Stimulated activated naive CD4-positive, alpha-beta T cell treated with Interleukin-2 at 50 U/mL for 16 hours (primary cell): ENCODE measurements around the gene PLCH1.

ENCODE experiments used
- DNase-seq: peaks from one replicate; lab custom pipeline; 2025; lab: John Stamatoyannopoulos, UW

PLCH1 gene, protein sequence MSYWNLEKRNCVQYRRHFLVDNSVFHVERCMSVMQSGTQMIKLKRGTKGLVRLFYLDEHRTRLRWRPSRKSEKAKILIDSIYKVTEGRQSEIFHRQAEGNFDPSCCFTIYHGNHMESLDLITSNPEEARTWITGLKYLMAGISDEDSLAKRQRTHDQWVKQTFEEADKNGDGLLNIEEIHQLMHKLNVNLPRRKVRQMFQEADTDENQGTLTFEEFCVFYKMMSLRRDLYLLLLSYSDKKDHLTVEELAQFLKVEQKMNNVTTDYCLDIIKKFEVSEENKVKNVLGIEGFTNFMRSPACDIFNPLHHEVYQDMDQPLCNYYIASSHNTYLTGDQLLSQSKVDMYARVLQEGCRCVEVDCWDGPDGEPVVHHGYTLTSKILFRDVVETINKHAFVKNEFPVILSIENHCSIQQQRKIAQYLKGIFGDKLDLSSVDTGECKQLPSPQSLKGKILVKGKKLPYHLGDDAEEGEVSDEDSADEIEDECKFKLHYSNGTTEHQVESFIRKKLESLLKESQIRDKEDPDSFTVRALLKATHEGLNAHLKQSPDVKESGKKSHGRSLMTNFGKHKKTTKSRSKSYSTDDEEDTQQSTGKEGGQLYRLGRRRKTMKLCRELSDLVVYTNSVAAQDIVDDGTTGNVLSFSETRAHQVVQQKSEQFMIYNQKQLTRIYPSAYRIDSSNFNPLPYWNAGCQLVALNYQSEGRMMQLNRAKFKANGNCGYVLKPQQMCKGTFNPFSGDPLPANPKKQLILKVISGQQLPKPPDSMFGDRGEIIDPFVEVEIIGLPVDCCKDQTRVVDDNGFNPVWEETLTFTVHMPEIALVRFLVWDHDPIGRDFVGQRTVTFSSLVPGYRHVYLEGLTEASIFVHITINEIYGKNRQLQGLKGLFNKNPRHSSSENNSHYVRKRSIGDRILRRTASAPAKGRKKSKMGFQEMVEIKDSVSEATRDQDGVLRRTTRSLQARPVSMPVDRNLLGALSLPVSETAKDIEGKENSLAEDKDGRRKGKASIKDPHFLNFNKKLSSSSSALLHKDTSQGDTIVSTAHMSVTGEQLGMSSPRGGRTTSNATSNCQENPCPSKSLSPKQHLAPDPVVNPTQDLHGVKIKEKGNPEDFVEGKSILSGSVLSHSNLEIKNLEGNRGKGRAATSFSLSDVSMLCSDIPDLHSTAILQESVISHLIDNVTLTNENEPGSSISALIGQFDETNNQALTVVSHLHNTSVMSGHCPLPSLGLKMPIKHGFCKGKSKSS (N-terminal part only)

DNA sequence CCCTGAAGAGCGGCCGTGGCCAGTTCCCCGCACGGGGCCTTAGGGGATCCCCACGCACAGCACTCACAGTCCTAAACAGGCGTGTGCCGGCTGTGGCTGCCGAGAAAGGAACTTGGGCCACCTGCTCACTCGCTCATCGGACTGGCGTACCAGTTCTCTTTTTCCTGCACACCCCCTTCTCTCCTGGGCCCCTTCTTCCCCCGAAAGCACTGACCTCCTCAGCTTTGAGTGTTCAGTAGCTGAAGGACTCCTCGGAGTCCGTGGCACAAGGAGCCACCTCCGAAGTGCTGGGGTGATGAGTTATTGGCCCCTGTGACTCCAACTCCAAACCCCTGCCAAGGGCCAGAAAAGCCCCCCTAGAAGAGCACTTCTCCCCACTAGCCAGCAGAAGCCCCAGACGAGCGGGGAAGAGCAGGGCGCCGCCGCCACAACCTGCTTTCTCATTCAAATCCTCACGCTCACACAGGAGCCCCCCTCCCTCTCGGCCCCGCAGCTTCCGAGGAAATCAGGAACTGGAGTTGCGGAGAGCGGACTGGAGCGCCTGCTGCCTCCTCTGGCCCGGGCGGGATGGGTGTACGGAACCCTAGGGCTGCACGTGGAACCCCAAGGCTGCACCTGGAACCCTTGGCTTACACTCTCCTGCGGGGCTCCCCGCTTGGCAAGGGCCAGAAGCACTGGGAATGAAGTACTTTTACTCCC is at the start of gene PLCH1:
Gene PLCH1, minus strand, starts transcription at position 446 of the 699 bp plus-strand sequence. CDS start 40,847 bp downstream, outside the sequence.
- DNase-seq: peak; percentile 22

DNA sequence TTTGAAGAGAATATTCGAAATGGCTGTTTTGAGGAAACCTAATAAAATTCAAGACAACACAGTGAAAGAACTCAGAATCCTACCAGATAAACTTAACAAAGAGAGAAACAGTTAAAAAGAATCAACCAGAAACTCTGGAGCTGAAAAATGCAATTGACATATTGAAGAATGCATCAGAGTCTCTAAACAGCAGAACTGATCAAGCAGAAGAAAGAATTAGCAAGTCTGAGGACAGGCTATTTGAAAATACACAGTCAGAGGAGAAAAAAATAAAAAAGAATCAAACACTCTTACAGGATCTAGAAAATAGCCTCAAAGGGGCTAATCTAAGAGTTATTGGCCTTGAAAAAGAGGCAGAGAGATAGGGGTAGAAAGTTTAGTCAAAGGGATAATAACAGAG is 47.7 kb upstream of the PLCH1 start:
- no peak for DNase-seq

- DNase-seq: no peak
Observed at GRCh38 chr3:155791190-155791589, 46.3 kb upstream of the PLCH1 start.

- no peak for DNase-seq
Observed at GRCh38 chr3:155790272-155790925, 45.5 kb upstream of the PLCH1 start.

- DNase-seq: no peak
Observed at GRCh38 chr3:155785662-155786295, 40.9 kb upstream of the PLCH1 start.

GRCh38 chr3:155782390-155782953 is 37.6 kb upstream of the PLCH1 start:
- DNase-seq: no peak

- DNase-seq: no peak
Observed at GRCh38 chr3:155780291-155780690, 35.4 kb upstream of the PLCH1 start.

DNA sequence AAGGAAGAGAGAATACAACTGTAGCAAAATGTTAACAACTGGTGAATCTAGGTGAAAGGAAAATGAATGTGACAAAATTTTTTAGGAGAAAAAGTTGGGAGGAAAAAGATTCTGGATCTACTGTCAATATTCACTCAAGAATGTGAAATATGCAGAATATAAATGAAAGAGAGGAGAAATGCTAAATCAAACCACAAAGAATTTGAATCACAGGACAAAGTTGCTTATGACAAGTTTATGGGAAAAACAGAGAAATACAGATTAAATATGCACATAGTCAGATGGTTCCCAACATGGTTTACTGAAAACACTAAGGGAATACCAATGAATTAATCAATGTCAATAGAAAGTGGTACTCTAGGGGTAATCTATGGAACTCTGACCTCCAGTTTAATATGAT is 33.6 kb upstream of the PLCH1 start:
- DNase-seq: no peak

DNA sequence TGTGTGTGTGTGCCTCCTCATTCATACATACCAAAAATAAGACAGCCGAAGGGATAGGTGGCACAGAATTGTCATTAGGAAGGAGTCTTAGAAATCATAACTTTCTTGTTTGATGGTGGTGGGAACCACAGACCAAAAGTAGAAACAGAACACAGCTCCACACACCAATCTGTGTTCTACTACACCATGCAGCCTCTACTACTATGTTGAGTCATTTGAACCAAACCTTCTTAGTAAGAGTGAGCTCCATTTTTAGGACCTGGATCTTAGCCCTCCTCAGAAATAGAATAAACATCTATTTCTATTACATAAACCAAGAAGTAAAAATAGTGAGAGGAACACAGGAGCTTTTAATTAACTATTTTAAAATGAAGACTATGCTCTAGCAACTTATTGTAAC is 27.9 kb upstream of the PLCH1 start:
- no peak for DNase-seq

DNA sequence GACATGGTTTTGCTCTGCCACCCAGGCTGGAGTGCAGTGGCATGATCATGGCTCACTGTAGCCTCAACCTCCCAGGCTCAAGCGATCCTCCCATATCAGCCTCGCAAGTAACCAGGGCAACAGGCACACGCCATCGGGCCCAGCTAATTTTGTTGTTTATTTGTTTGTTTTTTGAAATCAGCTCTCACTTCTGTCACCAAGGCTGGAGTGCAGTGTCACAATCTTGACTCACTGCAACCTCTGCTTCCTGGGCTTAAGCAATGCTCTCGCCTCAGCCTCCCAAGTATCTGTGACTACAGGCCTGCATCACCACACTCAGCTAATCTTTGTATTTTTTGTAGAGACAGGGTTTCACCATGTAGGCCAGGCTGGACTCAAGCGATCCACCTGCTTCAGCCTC is 26.3 kb upstream of the PLCH1 start:
- no peak for DNase-seq

- DNase-seq: no peak
Observed at GRCh38 chr3:155766206-155766605, 21.3 kb upstream of the PLCH1 start.

DNA sequence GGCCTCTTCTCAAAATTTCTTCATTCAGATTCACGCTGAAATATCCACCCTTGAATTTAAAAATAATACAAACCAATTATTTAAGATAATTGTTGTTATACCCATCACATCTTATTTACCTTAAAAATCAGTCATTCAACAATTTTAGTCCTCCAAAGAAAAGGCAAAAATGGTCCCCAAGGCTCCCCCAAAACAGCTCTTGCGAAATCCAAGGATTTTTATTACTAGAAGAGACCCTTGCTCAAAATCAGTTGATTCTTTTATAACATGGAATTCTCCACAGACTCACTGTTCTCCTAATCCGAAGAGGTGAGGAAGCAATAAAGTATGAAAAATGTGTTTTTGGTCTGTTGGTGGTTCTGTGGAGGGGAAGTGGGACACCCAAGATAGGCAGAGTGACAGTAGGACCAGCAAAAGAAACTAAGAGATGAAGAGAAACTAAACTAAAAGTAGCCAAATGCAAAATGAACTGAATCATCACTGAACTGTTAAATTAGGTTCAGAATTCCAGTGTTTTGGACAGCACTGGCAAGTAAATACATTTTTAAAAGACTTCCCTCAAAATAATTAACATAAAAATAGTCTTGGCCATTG is 19.1 kb upstream of the PLCH1 start:
- DNase-seq: no peak

DNA sequence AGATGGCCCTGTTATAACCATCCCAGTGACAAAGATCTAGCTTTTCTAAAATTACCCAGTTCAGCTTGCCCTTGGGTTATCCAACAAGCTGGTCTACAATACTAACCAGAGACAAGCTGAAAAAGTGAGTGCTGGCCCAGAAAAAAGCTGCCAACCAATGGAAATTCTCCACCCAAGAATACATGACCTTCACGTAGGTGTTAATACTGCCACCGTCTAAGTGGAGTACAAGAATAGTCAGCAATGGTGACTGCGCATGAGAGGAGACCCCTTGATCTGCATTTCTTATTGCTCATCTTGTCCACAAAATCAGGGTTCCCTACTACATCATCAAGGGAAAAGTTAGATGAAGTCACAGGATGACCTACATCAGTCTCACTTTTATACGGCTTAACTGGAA is 15.8 kb upstream of the PLCH1 start:
- DNase-seq: no peak

GRCh38 chr3:155757577-155757976 is 12.7 kb upstream of the PLCH1 start:
- DNase-seq: no peak

DNA sequence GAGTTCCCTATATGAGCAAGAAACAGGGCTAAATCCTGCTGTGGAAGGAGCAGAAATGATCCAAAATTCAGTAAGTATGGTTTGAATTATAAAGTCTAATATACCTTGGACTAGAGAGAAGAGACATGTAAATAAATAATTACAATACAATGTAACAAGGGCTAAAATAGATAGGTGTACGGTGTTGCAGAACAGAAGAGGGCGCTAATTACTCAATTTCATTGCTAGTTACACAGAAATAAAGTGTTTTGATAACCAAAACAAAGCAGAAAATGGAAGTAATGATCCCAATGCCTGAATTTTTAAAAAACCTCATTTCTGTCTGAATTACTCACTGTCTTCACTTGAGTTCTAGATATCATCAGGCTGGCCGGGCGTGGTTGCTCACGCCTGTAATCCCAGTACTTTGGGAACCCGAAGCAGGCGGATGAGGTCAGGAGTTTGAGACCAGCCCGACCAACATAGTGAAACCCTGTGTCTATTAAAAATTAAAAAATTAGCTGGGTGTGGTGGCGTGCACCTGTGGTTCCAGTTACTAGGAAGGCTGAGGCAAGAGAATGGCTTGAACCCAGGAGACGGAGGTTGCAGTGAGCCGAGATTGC is 8.3 kb upstream of the PLCH1 start:
- DNase-seq: no peak

- no peak for DNase-seq
Observed at GRCh38 chr3:155748611-155749365, 3.9 kb upstream of the PLCH1 start.

- DNase-seq: no peak
Observed at GRCh38 chr3:155747946-155748290, 3.0 kb upstream of the PLCH1 start.

DNA sequence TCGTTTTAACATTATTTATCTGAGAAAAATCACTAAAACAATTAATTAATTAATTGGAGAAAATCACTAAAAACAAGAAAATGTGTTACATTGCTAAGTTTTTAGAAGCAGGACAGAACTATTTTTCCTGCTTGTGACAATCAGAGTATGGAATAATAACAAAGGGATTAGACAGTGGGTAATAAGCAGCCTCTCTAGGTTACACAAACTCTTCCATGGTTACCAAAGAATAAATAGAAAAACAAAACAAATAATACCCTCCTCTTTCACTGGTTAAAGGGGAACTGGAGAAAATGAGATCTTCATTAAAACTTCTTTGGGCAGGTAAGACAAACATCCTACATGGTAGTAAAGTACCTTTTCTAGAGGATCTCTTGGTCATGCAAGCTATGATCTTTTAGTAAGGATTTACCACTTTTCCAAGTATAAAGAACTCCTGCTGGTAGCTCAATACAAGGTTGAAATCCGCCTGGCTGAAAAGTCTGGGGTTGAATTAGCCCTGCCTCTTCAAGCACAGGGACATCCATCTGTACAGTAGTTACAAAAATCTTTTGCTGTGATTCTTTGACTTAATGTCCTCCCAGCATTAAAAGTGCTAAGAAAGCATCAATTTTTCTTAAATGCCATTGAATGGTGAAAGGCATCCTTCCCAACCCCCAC is 2.5 kb upstream of the PLCH1 start:
- no peak for DNase-seq
